ENCODE data around the gene CCDC167.

- TF ChIP-seq, protein P1, sequence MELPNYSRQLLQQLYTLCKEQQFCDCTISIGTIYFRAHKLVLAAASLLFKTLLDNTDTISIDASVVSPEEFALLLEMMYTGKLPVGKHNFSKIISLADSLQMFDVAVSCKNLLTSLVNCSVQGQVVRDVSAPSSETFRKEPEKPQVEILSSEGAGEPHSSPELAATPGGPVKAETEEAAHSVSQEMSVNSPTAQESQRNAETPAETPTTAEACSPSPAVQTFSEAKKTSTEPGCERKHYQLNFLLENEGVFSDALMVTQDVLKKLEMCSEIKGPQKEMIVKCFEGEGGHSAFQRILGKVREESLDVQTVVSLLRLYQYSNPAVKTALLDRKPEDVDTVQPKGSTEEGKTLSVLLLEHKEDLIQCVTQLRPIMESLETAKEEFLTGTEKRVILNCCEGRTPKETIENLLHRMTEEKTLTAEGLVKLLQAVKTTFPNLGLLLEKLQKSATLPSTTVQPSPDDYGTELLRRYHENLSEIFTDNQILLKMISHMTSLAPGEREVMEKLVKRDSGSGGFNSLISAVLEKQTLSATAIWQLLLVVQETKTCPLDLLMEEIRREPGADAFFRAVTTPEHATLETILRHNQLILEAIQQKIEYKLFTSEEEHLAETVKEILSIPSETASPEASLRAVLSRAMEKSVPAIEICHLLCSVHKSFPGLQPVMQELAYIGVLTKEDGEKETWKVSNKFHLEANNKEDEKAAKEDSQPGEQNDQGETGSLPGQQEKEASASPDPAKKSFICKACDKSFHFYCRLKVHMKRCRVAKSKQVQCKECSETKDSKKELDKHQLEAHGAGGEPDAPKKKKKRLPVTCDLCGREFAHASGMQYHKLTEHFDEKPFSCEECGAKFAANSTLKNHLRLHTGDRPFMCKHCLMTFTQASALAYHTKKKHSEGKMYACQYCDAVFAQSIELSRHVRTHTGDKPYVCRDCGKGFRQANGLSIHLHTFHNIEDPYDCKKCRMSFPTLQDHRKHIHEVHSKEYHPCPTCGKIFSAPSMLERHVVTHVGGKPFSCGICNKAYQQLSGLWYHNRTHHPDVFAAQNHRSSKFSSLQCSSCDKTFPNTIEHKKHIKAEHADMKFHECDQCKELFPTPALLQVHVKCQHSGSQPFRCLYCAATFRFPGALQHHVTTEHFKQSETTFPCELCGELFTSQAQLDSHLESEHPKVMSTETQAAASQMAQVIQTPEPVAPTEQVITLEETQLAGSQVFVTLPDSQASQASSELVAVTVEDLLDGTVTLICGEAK (IDR thresholded peaks at IDR 0.05; ENCODE audit: borderline replicate concordance): no peak
- TF ChIP-seq, protein P2, sequence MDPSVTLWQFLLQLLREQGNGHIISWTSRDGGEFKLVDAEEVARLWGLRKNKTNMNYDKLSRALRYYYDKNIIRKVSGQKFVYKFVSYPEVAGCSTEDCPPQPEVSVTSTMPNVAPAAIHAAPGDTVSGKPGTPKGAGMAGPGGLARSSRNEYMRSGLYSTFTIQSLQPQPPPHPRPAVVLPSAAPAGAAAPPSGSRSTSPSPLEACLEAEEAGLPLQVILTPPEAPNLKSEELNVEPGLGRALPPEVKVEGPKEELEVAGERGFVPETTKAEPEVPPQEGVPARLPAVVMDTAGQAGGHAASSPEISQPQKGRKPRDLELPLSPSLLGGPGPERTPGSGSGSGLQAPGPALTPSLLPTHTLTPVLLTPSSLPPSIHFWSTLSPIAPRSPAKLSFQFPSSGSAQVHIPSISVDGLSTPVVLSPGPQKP (IDR thresholded peaks at IDR 0.05; ENCODE audit: low read depth, low read length): no peak
- TF ChIP-seq CTCF (IDR thresholded peaks at IDR 0.05 in 2 of 3, conservative IDR thresholded peaks at IDR 0.05 in 1 of 3; ENCODE audit: control insufficient read depth in 2 of 3, extremely low read depth in 1 of 3, insufficient read depth in 1 of 3, low read depth in 3 of 3, low read length in 3 of 3): no peak
- no peak for TF ChIP-seq JUNB (IDR thresholded peaks at IDR 0.05)
- TF ChIP-seq SUZ12 (IDR thresholded peaks at IDR 0.05; ENCODE audit: unreplicated experiment): no peak
- TF ChIP-seq GABPA (IDR thresholded peaks at IDR 0.05; ENCODE audit: low read depth): no peak
- no peak for TF ChIP-seq EZH2 (IDR thresholded peaks at IDR 0.05; ENCODE audit: borderline replicate concordance, control insufficient read depth, low read depth, low read length)
- no peak for TF ChIP-seq HDAC6 (IDR thresholded peaks at IDR 0.05; ENCODE audit: unreplicated experiment)
- TF ChIP-seq HDAC2 (IDR thresholded peaks at IDR 0.05): no peak
- TF ChIP-seq, protein P3, sequence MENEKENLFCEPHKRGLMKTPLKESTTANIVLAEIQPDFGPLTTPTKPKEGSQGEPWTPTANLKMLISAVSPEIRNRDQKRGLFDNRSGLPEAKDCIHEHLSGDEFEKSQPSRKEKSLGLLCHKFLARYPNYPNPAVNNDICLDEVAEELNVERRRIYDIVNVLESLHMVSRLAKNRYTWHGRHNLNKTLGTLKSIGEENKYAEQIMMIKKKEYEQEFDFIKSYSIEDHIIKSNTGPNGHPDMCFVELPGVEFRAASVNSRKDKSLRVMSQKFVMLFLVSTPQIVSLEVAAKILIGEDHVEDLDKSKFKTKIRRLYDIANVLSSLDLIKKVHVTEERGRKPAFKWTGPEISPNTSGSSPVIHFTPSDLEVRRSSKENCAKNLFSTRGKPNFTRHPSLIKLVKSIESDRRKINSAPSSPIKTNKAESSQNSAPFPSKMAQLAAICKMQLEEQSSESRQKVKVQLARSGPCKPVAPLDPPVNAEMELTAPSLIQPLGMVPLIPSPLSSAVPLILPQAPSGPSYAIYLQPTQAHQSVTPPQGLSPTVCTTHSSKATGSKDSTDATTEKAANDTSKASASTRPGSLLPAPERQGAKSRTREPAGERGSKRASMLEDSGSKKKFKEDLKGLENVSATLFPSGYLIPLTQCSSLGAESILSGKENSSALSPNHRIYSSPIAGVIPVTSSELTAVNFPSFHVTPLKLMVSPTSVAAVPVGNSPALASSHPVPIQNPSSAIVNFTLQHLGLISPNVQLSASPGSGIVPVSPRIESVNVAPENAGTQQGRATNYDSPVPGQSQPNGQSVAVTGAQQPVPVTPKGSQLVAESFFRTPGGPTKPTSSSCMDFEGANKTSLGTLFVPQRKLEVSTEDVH (IDR thresholded peaks at IDR 0.05; ENCODE audit: low read depth, partially characterized antibody): no peak
- no peak for TF ChIP-seq CBFB (IDR thresholded peaks at IDR 0.05; ENCODE audit: low read depth)
- TF ChIP-seq, protein P4, sequence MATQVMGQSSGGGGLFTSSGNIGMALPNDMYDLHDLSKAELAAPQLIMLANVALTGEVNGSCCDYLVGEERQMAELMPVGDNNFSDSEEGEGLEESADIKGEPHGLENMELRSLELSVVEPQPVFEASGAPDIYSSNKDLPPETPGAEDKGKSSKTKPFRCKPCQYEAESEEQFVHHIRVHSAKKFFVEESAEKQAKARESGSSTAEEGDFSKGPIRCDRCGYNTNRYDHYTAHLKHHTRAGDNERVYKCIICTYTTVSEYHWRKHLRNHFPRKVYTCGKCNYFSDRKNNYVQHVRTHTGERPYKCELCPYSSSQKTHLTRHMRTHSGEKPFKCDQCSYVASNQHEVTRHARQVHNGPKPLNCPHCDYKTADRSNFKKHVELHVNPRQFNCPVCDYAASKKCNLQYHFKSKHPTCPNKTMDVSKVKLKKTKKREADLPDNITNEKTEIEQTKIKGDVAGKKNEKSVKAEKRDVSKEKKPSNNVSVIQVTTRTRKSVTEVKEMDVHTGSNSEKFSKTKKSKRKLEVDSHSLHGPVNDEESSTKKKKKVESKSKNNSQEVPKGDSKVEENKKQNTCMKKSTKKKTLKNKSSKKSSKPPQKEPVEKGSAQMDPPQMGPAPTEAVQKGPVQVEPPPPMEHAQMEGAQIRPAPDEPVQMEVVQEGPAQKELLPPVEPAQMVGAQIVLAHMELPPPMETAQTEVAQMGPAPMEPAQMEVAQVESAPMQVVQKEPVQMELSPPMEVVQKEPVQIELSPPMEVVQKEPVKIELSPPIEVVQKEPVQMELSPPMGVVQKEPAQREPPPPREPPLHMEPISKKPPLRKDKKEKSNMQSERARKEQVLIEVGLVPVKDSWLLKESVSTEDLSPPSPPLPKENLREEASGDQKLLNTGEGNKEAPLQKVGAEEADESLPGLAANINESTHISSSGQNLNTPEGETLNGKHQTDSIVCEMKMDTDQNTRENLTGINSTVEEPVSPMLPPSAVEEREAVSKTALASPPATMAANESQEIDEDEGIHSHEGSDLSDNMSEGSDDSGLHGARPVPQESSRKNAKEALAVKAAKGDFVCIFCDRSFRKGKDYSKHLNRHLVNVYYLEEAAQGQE (IDR thresholded peaks at IDR 0.05; ENCODE audit: low read depth, low read length): no peak
- TF ChIP-seq, protein P5, sequence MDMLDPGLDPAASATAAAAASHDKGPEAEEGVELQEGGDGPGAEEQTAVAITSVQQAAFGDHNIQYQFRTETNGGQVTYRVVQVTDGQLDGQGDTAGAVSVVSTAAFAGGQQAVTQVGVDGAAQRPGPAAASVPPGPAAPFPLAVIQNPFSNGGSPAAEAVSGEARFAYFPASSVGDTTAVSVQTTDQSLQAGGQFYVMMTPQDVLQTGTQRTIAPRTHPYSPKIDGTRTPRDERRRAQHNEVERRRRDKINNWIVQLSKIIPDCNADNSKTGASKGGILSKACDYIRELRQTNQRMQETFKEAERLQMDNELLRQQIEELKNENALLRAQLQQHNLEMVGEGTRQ (IDR thresholded peaks at IDR 0.05; ENCODE audit: borderline replicate concordance, low read depth, low read length): no peak
These were observed 49.5 kb upstream of the CCDC167 start for GRCh38 chr6:37549154-37549553.
